NB4 (cell line): ENCODE measurements around the gene NKAIN4.

Experiments used
- DNase-seq: peaks from one replicate; pipeline ENCODE4 v3.0.0; 2010; ENCODE audit warnings: low read depth
- H3K4me3 ChIP-seq: one replicate; pipeline ENCODE4 v1.5.1; 2011; ENCODE audit warnings: mild to moderate bottlenecking, low read depth, low read length, moderate library complexity
- CTCF ChIP-seq: IDR thresholded peaks from one replicate; pipeline ENCODE4 v1.5.1; 2012; ENCODE audit warnings: low read depth, low read length
- MAX ChIP-seq: IDR thresholded peaks from 2 replicates; pipeline ENCODE4 v1.6.1; 2011; ENCODE audit warnings: low read depth, low read length
- MYC ChIP-seq: IDR thresholded peaks from 2 replicates; pipeline ENCODE4 v1.6.1; 2011; ENCODE audit warnings: low read depth, low read length
- POLR2A ChIP-seq: IDR thresholded peaks from 2 replicates; pipeline ENCODE4 v1.6.1; 2011; ENCODE audit warnings: mild to moderate bottlenecking; ENCODE audit not compliant: insufficient read length; ENCODE audit errors: extremely low read depth

NKAIN4 gene

GRCh38 chr20:63248835-63249591 lies 5.2 kb downstream of the NKAIN4 start:
- DNase-seq: no peak
- no peak overlapping the region for H3K4me3 ChIP-seq
- TF ChIP-seq POLR2A (no peak), MAX (no peak), MYC (no peak), CTCF (no peak)

GRCh38 chr20:63247671-63248228 lies 6.5 kb downstream of the NKAIN4 start:
- TF ChIP-seq CTCF: no peak
- TF ChIP-seq POLR2A: no peak
- TF ChIP-seq MAX: no peak
- TF ChIP-seq MYC: no peak
- no peak for DNase-seq
- H3K4me3 ChIP-seq: no peak overlapping the region

- no peak overlapping the region for H3K4me3 ChIP-seq
- DNase-seq: no peak
- TF ChIP-seq MYC (no peak), MAX (no peak), POLR2A (no peak), CTCF (no peak)
These were observed 7.6 kb downstream of the NKAIN4 start for GRCh38 chr20:63246490-63247288.

GRCh38 chr20:63244468-63244867 lies 9.8 kb downstream of the NKAIN4 start:
- TF ChIP-seq CTCF (no peak), MYC (no peak), POLR2A (no peak), MAX (no peak)
- no peak for DNase-seq

GRCh38 chr20:63243604-63244247 lies 10.5 kb downstream of the NKAIN4 start:
- no peak overlapping the region for H3K4me3 ChIP-seq
- no peak for DNase-seq
- no peak for TF ChIP-seq MAX
- TF ChIP-seq POLR2A: no peak
- no peak for TF ChIP-seq CTCF
- TF ChIP-seq MYC: no peak

More at GRCh38 chr20:63244468-63244867, 9.8 kb downstream of the NKAIN4 start:
- H3K4me3 ChIP-seq: no peak overlapping the region
